ENCODE results near the gene MARF1.

- TF ChIP-seq CTCF (IDR thresholded peaks at IDR 0.05) (no peak), POLR2A (IDR thresholded peaks at IDR 0.05) (no peak)
Measured at GRCh38 chr16:15682105-15682570, 39.2 kb upstream of the MARF1 start.

Measured in uterus (tissue), 2 donors.